Measurements from ENCODE around the gene CT45A5. TPM values are rescaled to one million over a fixed set of nuclear protein-coding genes. Genes with fewer than 3 reads are reported as not detected.
"Not testable (repeated sequence)": the region's sequence is repeated elsewhere in the genome, so short reads cannot be mapped to it uniquely, and the experiment has no call there.

Gene CT45A5
- not detected for total RNA-seq

DNA sequence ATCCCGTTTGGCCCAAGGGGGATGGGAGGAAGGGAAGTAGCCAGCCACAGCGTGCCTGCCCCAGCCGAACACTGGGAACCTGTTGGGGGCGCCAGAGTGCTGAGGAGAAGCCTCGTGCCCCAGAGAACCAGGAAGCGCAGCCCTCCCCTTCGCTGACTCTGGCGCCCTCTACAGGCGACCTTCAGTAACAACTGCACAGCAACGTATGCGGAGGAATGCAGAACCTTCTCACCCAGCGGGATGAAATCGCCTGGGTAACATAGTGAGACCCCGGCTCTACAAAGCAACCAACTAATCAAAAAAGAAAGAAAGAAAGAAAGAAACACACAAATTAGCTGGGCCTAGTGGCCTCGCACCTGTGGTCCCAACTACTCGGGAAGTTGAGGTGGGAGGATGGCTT lies at the start of gene CT45A5:
Gene CT45A5, minus strand, starts transcription at position 101 of the 400 bp plus-strand sequence. CDS start 3,774 bp downstream, outside the sequence.
- H3K27me3 ChIP-seq (ENCODE audit: insufficient read depth, low read length); H3K9me3 ChIP-seq (ENCODE audit: low read depth, low read length); H3K4me3 ChIP-seq (ENCODE audit: low read length); H3K4me1 ChIP-seq (ENCODE audit: insufficient read depth, low read length): not testable (repeated sequence)

DNA sequence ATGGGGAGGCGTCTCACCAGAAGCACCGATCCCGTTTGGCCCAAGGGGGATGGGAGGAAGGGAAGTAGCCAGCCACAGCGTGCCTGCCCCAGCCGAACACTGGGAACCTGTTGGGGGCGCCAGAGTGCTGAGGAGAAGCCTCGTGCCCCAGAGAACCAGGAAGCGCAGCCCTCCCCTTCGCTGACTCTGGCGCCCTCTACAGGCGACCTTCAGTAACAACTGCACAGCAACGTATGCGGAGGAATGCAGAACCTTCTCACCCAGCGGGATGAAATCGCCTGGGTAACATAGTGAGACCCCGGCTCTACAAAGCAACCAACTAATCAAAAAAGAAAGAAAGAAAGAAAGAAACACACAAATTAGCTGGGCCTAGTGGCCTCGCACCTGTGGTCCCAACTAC lies 34.6 kb upstream of the CT45A5 start, which contains the start of gene CT45A2:
Gene CT45A2, minus strand, starts transcription at position 101 of the 400 bp plus-strand sequence. CDS start 3,747 bp downstream, outside the sequence.
- H3K4me1 ChIP-seq (ENCODE audit: insufficient read depth, low read length); H3K27me3 ChIP-seq (ENCODE audit: insufficient read depth, low read length); H3K4me3 ChIP-seq (ENCODE audit: low read length); H3K9me3 ChIP-seq (ENCODE audit: low read depth, low read length): not testable (repeated sequence)

- H3K27me3 ChIP-seq (ENCODE audit: insufficient read depth, low read length); H3K4me1 ChIP-seq (ENCODE audit: insufficient read depth, low read length); H3K4me3 ChIP-seq (ENCODE audit: low read length); H3K9me3 ChIP-seq (ENCODE audit: low read depth, low read length): not testable (repeated sequence)
These were observed 17.4 kb upstream of the CT45A5 start, which contains the start of gene CT45A6 for GRCh38 chrX:135802687-135803086. Gene CT45A6 (minus strand): TSS chrX:135802787. CDS start chrX:135798993, 3,794 bp downstream.

- not testable (repeated sequence) for H3K4me1 ChIP-seq (ENCODE audit: insufficient read depth, low read length); H3K9me3 ChIP-seq (ENCODE audit: low read depth, low read length); H3K27me3 ChIP-seq (ENCODE audit: insufficient read depth, low read length); H3K4me3 ChIP-seq (ENCODE audit: low read length)
These were observed 17.2 kb downstream of the CT45A5 start, which contains the start of gene CT45A3 for GRCh38 chrX:135768091-135768490. Gene CT45A3 (minus strand): TSS chrX:135768191. CDS start chrX:135764444, 3,747 bp downstream.

DNA sequence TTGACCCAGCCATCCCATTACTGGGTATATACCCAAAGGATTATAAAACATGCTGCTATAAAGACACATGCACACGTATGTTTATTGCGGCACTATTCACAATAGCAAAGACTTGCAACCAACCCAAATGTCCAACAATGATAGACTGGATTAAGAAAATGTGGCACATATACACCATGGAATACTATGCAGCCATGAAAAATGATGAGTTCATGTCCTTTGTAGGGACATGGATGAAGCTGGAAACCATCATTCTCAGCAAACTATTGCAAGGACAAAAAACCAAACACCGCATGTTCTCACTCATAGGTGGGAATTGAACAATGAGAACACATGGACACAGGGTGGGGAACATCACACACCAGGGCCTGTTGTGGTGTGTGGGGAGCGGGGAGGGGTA lies 40.6 kb downstream of the CT45A5 start:
- not testable (repeated sequence) for H3K4me1 ChIP-seq (ENCODE audit: insufficient read depth, low read length); H3K9me3 ChIP-seq (ENCODE audit: low read depth, low read length); H3K4me3 ChIP-seq (ENCODE audit: low read length); H3K27me3 ChIP-seq (ENCODE audit: insufficient read depth, low read length)

- Histone ChIP-seq H3K4me3 (ENCODE audit: low read length) (no peak overlapping the region), H3K4me1 (ENCODE audit: insufficient read depth, low read length) (no peaks in the 10 kb centered on the region), H3K9me3 (ENCODE audit: low read depth, low read length) (no peaks in the 10 kb centered on the region), H3K27me3 (ENCODE audit: insufficient read depth, low read length) (no peaks in the 10 kb centered on the region)
These were observed 44.0 kb downstream of the CT45A5 start for GRCh38 chrX:135741192-135741715.

GRCh38 chrX:135740681-135741149 lies 44.6 kb downstream of the CT45A5 start:
- no peak overlapping the region for H3K4me3 ChIP-seq (ENCODE audit: low read length)
- H3K4me1 ChIP-seq (ENCODE audit: insufficient read depth, low read length) = no peaks in the 10 kb centered on the region

DNA sequence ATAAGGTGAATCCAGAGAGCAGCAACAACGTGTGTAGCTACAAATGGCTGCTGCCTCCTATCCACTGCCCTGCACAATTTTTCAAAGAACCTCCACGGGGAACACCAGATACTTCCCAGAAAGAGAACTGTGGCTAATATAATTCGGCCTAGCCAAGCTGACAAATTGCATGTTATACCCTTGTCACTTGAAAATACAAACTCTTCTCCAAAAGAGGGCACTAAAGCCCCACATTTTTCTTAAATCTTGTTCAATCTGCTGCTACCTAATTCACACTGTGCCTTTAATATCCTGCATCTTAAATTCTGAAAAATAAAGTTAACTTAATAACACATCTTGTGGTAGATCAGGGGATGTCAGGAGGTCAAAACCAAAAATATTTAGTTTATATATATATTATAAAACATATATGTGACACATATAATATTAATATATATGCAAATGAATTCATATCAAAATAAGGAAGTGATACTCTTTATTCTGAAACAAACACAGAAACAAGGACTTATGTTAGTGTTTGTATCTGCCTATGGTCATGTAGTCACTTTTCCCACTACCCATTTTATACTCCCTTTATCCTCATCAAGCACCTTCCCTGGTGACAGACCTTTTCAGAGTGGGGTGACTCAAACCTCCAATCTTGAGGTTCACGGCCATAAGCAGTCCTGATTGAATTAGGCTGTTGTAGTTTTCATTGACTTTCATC lies 47.8 kb downstream of the CT45A5 start:
- no peaks in the 10 kb centered on the region for H3K4me1 ChIP-seq (ENCODE audit: insufficient read depth, low read length)
- no peaks in the 10 kb centered on the region for H3K9me3 ChIP-seq (ENCODE audit: low read depth, low read length)
- H3K27me3 ChIP-seq (ENCODE audit: insufficient read depth, low read length) = no peaks in the 10 kb centered on the region
- H3K4me3 ChIP-seq (ENCODE audit: low read length) = no peak overlapping the region

More at GRCh38 chrX:135740681-135741149, 44.6 kb downstream of the CT45A5 start:
- H3K27me3 ChIP-seq (ENCODE audit: insufficient read depth, low read length) = no peaks in the 10 kb centered on the region
- H3K9me3 ChIP-seq (ENCODE audit: low read depth, low read length) = no peaks in the 10 kb centered on the region

- H3K4me3 ChIP-seq (ENCODE audit: low read length); H3K9me3 ChIP-seq (ENCODE audit: low read depth, low read length); H3K4me1 ChIP-seq (ENCODE audit: insufficient read depth, low read length); H3K27me3 ChIP-seq (ENCODE audit: insufficient read depth, low read length): not testable (repeated sequence)
These were observed 50.6 kb downstream of the CT45A5 start for GRCh38 chrX:135734666-135735065.

Other genes with a start within 250 kb of the CT45A5 start
- not detected for gene CT45A1, start 71.9 kb downstream of the CT45A5 start, total RNA-seq
- gene CT45A3, start 17.3 kb downstream of the CT45A5 start, total RNA-seq = not detected
- not detected for gene CT45A6, start 17.3 kb upstream of the CT45A5 start, total RNA-seq
- gene CT45A2, start 34.5 kb upstream of the CT45A5 start, total RNA-seq = not detected
- not detected for gene CT45A7, start 51.8 kb upstream of the CT45A5 start, total RNA-seq
- gene CT45A8, start 69.0 kb upstream of the CT45A5 start, total RNA-seq = not detected
- not detected for gene CT45A9, start 86.3 kb upstream of the CT45A5 start, total RNA-seq
- not detected for gene CT45A10, start 107.9 kb upstream of the CT45A5 start, total RNA-seq
- gene SAGE1, start 108.2 kb upstream of the CT45A5 start, total RNA-seq = not detected
- 36.6 TPM for gene MMGT1, start 188.5 kb upstream of the CT45A5 start, total RNA-seq
- gene SLC9A6, start 199.9 kb upstream of the CT45A5 start, total RNA-seq = 21.7 TPM